ENCODE data around the gene SHH. TPM values are rescaled to one million over a fixed set of nuclear protein-coding genes. Genes with fewer than 3 reads are reported as not detected.
A peak's percentile ranks its signal among the peaks of the same experiment; 100 is the strongest.

The SHH gene
- total RNA-seq, 1 experiment from 2014 or later = 22.9 TPM

DNA sequence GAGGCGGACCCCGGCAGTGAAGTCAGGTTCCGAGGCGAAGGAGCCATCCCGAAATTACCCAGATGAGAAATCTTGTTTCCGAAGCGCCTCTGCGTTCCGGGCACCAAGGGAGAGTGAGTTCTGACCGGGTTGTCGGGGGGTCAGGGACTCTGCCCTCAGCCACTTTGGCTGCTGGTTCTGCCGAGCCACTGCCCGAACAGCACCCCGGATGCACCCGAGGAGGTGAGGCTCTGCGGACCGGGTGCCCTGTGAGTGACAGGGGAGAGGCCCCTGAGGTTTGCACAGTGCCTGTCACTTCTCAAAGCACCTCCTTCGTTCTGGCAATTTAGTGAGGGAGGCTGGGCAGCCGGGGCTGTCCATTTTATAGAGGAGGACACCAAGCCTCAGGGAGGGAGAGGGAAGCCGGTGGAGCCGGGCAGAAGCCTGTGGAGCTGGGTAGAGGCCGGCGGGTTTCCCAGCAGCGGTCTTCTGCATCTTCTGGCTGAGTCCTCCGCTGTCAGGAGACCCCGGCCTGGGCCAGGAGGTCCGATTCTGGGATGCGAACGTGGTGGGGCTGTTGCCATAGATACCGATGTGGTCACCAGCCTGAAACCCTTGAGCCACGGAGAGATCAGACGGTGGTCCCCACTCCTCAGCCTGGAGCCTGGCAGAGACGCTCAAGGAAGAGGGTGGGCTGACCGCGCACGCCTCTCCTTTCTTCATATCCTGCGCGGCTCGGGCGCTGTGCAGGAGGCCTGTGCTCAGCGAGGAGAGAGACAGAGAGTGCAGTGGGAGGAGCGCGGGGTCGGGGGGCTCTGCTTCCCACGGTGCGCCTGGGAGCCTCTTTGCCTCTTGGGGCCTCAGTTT is 18.9 kb upstream of the SHH start:
- intact Hi-C loops (cut with micrococcal nuclease; ENCODE audit: unreplicated experiment) = no loop called here

DNA sequence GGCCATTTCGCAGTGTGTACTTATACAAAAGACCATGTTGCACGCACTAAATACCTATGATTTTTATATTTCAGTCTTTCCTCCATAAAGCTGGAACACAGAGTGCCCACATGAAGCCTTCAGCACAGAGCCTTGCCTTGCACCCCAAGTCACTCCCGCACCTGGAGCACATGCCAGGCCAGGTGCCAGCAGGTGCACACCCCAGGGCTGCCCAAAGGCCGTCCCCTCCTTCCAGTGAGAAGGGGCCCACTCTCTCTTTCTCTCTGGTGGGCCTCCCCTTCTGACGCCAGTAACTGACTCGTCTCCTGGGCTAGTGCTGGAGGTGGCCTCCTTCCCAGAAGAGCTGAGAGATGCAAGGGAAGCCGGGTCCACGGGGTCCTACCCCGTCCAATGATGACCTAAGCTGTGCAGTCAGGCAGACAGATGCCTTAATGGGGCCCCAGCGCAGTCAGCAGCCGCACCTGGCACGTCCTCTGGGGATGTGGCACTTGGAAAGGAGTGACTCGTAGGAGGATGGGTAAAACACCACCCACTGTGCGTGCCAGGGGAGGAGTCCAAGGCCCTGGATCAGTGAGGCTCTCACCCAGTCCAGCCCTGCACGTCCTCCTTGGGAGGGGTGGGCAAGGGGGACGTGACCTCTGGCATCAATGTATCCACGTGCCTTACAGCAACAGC is 17.7 kb upstream of the SHH start:
- POLR2A ChIA-PET = interaction anchor here (0.7 kb wide), 1 partner anchor 55 kb away, joined by 19 read pairs; no protein-coding TSS in a partner anchor
- TF ChIP-seq, protein P1, sequence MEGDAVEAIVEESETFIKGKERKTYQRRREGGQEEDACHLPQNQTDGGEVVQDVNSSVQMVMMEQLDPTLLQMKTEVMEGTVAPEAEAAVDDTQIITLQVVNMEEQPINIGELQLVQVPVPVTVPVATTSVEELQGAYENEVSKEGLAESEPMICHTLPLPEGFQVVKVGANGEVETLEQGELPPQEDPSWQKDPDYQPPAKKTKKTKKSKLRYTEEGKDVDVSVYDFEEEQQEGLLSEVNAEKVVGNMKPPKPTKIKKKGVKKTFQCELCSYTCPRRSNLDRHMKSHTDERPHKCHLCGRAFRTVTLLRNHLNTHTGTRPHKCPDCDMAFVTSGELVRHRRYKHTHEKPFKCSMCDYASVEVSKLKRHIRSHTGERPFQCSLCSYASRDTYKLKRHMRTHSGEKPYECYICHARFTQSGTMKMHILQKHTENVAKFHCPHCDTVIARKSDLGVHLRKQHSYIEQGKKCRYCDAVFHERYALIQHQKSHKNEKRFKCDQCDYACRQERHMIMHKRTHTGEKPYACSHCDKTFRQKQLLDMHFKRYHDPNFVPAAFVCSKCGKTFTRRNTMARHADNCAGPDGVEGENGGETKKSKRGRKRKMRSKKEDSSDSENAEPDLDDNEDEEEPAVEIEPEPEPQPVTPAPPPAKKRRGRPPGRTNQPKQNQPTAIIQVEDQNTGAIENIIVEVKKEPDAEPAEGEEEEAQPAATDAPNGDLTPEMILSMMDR (IDR thresholded peaks at IDR 0.05) = no peak
- TF ChIP-seq POLR2AphosphoS5 (IDR thresholded peaks at IDR 0.05; ENCODE audit: low read depth, low read length) (no peak), SIN3A (IDR thresholded peaks at IDR 0.05; ENCODE audit: borderline replicate concordance, insufficient read depth, low read depth, low read length) (no peak)
- intact Hi-C loops (cut with micrococcal nuclease; ENCODE audit: unreplicated experiment) = no loop called here
- Histone ChIP-seq H3K27me3 (ENCODE audit: control insufficient read depth, insufficient read depth, low read length) (no peaks in the 10 kb centered on the region), H3K36me3 (ENCODE audit: control insufficient read depth, insufficient read depth, low read length) (no peaks in the 10 kb centered on the region), H3K9me3 (ENCODE audit: control insufficient read depth, insufficient read depth, low read depth, low read length) (no peaks in the 10 kb centered on the region), H3K4me3 (ENCODE audit: low read depth in 2 of 2, low read length in 2 of 2) (no peak overlapping the region), H3K27ac (ENCODE audit: low read length) (no peak overlapping the region), H3K4me1 (ENCODE audit: control insufficient read depth, insufficient read depth, low read length) (peaks cover 3% of the 10 kb centered on the region)
- CTCF ChIA-PET = interaction anchor here (0.6 kb wide), 1 partner anchor 14 kb away, joined by 8 read pairs; no protein-coding TSS in a partner anchor
- DNase-seq (ENCODE audit: low read depth, low spot score) = no peak
- in situ Hi-C loops (cut with HindIII; ENCODE audit: low pct_unique_long_range_greater_than_20kb, low sequenced_read_pairs) = no loop called here
- no peak for ATAC-seq
- BruUV-seq (replicated peaks) = no TSS peak

More for the DNA sequence above, 18.9 kb upstream of the SHH start:
- no peaks in the 10 kb centered on the region for H3K36me3 ChIP-seq (ENCODE audit: control insufficient read depth, insufficient read depth, low read length)
- TF ChIP-seq POLR2AphosphoS5 (IDR thresholded peaks at IDR 0.05; ENCODE audit: low read depth, low read length) = no peak
- TF ChIP-seq, protein P2, sequence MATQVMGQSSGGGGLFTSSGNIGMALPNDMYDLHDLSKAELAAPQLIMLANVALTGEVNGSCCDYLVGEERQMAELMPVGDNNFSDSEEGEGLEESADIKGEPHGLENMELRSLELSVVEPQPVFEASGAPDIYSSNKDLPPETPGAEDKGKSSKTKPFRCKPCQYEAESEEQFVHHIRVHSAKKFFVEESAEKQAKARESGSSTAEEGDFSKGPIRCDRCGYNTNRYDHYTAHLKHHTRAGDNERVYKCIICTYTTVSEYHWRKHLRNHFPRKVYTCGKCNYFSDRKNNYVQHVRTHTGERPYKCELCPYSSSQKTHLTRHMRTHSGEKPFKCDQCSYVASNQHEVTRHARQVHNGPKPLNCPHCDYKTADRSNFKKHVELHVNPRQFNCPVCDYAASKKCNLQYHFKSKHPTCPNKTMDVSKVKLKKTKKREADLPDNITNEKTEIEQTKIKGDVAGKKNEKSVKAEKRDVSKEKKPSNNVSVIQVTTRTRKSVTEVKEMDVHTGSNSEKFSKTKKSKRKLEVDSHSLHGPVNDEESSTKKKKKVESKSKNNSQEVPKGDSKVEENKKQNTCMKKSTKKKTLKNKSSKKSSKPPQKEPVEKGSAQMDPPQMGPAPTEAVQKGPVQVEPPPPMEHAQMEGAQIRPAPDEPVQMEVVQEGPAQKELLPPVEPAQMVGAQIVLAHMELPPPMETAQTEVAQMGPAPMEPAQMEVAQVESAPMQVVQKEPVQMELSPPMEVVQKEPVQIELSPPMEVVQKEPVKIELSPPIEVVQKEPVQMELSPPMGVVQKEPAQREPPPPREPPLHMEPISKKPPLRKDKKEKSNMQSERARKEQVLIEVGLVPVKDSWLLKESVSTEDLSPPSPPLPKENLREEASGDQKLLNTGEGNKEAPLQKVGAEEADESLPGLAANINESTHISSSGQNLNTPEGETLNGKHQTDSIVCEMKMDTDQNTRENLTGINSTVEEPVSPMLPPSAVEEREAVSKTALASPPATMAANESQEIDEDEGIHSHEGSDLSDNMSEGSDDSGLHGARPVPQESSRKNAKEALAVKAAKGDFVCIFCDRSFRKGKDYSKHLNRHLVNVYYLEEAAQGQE (IDR thresholded peaks at IDR 0.05; ENCODE audit: insufficient read depth in 1 of 2, low read depth in 2 of 2, low read length in 1 of 2) = no peak
- no peak for TF ChIP-seq TCF7L2 (IDR thresholded peaks at IDR 0.05; ENCODE audit: low read depth, low read length)
- TF ChIP-seq, protein P1 (IDR thresholded peaks at IDR 0.05) = no peak
- TF ChIP-seq SIN3A (IDR thresholded peaks at IDR 0.05; ENCODE audit: borderline replicate concordance, insufficient read depth, low read depth, low read length) = no peak
- POLR2A ChIA-PET = no interaction called here
- no peaks in the 10 kb centered on the region for H3K27me3 ChIP-seq (ENCODE audit: control insufficient read depth, insufficient read depth, low read length)
- H3K27ac ChIP-seq (ENCODE audit: low read length) = no peak overlapping the region
- ATAC-seq (0 out of 2 replicates have a peak, but pooled peaks have one; percentile 22), DNase-seq (ENCODE audit: low read depth, low spot score) (no peak)
- BruUV-seq (replicated peaks) = no TSS peak
- H3K9me3 ChIP-seq (ENCODE audit: control insufficient read depth, insufficient read depth, low read depth, low read length) = no peaks in the 10 kb centered on the region
- in situ Hi-C loops (cut with HindIII; ENCODE audit: low pct_unique_long_range_greater_than_20kb, low sequenced_read_pairs) = no loop called here
- H3K4me3 ChIP-seq (ENCODE audit: low read depth in 2 of 2, low read length in 2 of 2) = no peak overlapping the region
- peaks cover 3% of the 10 kb centered on the region for H3K4me1 ChIP-seq (ENCODE audit: control insufficient read depth, insufficient read depth, low read length)
- CTCF ChIA-PET = no interaction called here

Data from Panc1 (cell line).